Endothelial cell of umbilical vein (primary cell): ENCODE measurements around the gene LIPF.

Source experiments
- EZH2 ChIP-seq: IDR thresholded peaks from 2 replicates; pipeline ENCODE4 v1.6.1; 2012; ENCODE audit warnings: borderline replicate concordance, low read depth, mild to moderate bottlenecking, moderate library complexity, low read length, inconsistent platforms; ENCODE audit not compliant: severe bottlenecking
- FOS ChIP-seq: IDR thresholded peaks from 2 replicates; pipeline ENCODE4 v1.6.1; 2011; ENCODE audit warnings: mild to moderate bottlenecking, low read length, moderate library complexity, borderline replicate concordance; ENCODE audit not compliant: insufficient read depth
- MYC ChIP-seq: IDR thresholded peaks from one replicate; pipeline ENCODE4 v1.6.1; 2011; ENCODE audit warnings: mild to moderate bottlenecking, low read depth, low read length
- POLR2A ChIP-seq: IDR thresholded peaks from 2 replicates; pipeline ENCODE4 v1.6.1; 2012; ENCODE audit warnings: low read depth, mild to moderate bottlenecking, control low read depth, low read length
- POLR2AphosphoS5 ChIP-seq: IDR thresholded peaks from 2 replicates; pipeline ENCODE4 v1.6.1; 2012; ENCODE audit warnings: low read depth, mild to moderate bottlenecking, control low read depth, low read length, moderate library complexity; ENCODE audit not compliant: insufficient read depth
- TF ChIP-seq, protein P1 (sequence below), 2 donors: IDR thresholded peaks; 1 replicate in 1 of 2; 2 replicates in 1 of 2; pipeline ENCODE4 v1.5.1; 2011; ENCODE audit warnings: low read length in 2 of 2, mild to moderate bottlenecking in 2 of 2, moderate library complexity in 2 of 2, control low read depth in 1 of 2, inconsistent platforms in 1 of 2, low read depth in 1 of 2; ENCODE audit not compliant: insufficient read depth in 1 of 2; ENCODE audit errors: extremely low read depth in 1 of 2
- TF ChIP-seq, protein P2 (sequence below): IDR thresholded peaks from 2 replicates; pipeline ENCODE4 v1.6.1; 2011; ENCODE audit not compliant: insufficient read depth, insufficient read length

DNA sequence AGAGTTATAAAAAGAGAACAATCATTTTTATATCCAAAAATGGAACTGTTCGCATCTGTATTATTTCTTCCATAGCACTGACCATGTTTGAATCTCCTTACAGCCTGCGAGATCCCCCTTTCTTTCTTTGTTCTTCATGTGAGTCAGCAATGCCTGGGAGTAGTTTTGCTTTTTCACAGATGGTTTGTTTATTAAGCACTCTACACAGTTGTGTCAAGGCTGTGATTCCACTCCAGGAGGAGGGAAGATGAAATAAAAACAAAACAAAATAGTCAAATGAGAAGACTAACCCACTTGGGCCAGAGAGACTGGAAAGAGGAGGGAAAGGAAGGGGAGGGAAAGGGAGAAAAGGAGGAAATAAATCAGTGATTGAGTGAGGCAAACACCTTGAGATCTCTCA, 7.8 kb downstream of the LIPF start:
- TF ChIP-seq, protein P1, sequence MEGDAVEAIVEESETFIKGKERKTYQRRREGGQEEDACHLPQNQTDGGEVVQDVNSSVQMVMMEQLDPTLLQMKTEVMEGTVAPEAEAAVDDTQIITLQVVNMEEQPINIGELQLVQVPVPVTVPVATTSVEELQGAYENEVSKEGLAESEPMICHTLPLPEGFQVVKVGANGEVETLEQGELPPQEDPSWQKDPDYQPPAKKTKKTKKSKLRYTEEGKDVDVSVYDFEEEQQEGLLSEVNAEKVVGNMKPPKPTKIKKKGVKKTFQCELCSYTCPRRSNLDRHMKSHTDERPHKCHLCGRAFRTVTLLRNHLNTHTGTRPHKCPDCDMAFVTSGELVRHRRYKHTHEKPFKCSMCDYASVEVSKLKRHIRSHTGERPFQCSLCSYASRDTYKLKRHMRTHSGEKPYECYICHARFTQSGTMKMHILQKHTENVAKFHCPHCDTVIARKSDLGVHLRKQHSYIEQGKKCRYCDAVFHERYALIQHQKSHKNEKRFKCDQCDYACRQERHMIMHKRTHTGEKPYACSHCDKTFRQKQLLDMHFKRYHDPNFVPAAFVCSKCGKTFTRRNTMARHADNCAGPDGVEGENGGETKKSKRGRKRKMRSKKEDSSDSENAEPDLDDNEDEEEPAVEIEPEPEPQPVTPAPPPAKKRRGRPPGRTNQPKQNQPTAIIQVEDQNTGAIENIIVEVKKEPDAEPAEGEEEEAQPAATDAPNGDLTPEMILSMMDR (IDR thresholded peaks at IDR 0.05; ENCODE audit: extremely low read depth in 1 of 2, insufficient read depth in 1 of 2, low read depth in 1 of 2, low read length in 2 of 2): no peak
- no peak for TF ChIP-seq EZH2
- TF ChIP-seq POLR2AphosphoS5: no peak
- no peak for TF ChIP-seq MYC
- TF ChIP-seq, protein P2, sequence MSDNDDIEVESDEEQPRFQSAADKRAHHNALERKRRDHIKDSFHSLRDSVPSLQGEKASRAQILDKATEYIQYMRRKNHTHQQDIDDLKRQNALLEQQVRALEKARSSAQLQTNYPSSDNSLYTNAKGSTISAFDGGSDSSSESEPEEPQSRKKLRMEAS: no peak
- no peak for TF ChIP-seq POLR2A
- TF ChIP-seq FOS: no peak
